Ishikawa (cell line): ENCODE data around the gene MYEOV.

Experiments used
- CEBPB ChIP-seq: IDR thresholded peaks from 2 replicates; pipeline ENCODE4 v1.6.1; 2012
- RAD21 ChIP-seq: IDR thresholded peaks from 2 replicates; pipeline ENCODE4 v1.6.1; 2012; ENCODE audit warnings: low read depth
- REST ChIP-seq: IDR thresholded peaks from 2 replicates; pipeline ENCODE4 v1.6.1; 2012; ENCODE audit warnings: low read depth, mild to moderate bottlenecking
- TAF1 ChIP-seq: IDR thresholded peaks from 2 replicates; pipeline ENCODE4 v1.6.1; 2012; ENCODE audit warnings: low read depth, mild to moderate bottlenecking

DNA sequence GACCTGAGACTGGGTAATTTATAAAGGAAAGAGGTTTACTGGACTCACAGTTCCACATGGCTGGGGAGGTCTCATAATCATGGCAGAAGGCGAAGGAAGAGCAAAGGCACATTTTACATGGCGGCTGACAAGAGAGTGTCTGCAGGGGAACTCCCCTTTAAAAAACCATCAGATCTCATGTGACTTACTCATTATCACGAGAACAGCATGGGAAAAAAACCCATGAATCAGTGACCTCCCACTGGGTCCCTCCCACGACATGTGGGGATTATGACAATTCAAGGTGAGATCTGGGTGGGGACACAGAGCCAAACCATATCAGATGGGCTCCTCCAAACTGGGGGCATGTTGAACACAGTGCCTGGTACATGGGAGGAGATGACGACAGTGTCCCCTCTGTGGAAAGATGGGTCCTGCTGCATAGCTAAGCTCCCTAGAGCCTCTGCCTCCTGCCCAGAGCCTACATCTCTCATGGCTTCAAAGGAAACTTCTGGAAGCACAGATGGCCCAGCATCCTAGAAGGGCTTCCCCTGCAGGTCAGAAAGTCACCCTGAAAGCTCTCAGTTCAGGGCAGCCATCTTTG lies 46.1 kb downstream of the MYEOV start:
- TF ChIP-seq CEBPB, result no peak
- TF ChIP-seq RAD21, result no peak
- TF ChIP-seq REST, result no peak
- no peak for TF ChIP-seq TAF1
